H1 (cell line): Measurements from ENCODE around the gene FOXL1. TPM values are rescaled to one million over a fixed set of nuclear protein-coding genes. Genes with fewer than 3 reads are reported as not detected.

Source experiments
- CTCF ChIA-PET: fragments of 300-600 bp; sonication (Branson Sonifier 250); formaldehyde crosslinking; loops from one replicate; lab custom pipeline; 2021; ENCODE audit not compliant: partially characterized antibody; lab: Charles Lee
- POLR2A ChIA-PET: fragments of 300-600 bp; sonication (Branson Sonifier 250); formaldehyde crosslinking; loops from one replicate; lab custom pipeline; 2021; ENCODE audit warnings: inconsistent platforms; ENCODE audit not compliant: partially characterized antibody; lab: Charles Lee
- DNase-seq, 2 experiments: peaks; one replicate each; pipeline versions ENCODE4 v3.0.0 to v3.0.0-alpha.2; 2010 to 2022; ENCODE audit warnings: low spot score in 2 of 2, low read depth in 1 of 2, mixed read lengths in 1 of 2
- FAIRE-seq: peaks from 2 replicates; lab custom pipeline; 2011; peaks lifted over from hg19 to GRCh38; lab: Jason Lieb, UNC
- H2AFZ ChIP-seq: 2 replicates; pipeline ENCODE4 v1.8.1; 2012; ENCODE audit warnings: low read length, inconsistent platforms
- H2AK5ac ChIP-seq: 2 replicates; pipeline ENCODE4 v1.6.1; 2013; ENCODE audit warnings: low read depth, low read length
- H2BK120ac ChIP-seq: replicated peaks from 2 replicates; pipeline ENCODE3; 2013; ENCODE audit warnings: low read depth, low read length, inconsistent platforms
- H2BK12ac ChIP-seq: 2 replicates; pipeline ENCODE4 v1.6.1; 2013; ENCODE audit warnings: low read depth, low read length
- H2BK15ac ChIP-seq: 2 replicates; pipeline ENCODE4 v1.6.1; 2013; ENCODE audit warnings: low read length
- H2BK20ac ChIP-seq: 2 replicates; pipeline ENCODE4 v1.6.1; 2013; ENCODE audit warnings: low read length
- H2BK5ac ChIP-seq: 2 replicates; pipeline ENCODE4 v1.6.1; 2013; ENCODE audit warnings: low read depth, low read length
- H3K14ac ChIP-seq: 2 replicates; pipeline ENCODE4 v1.6.1; 2013; ENCODE audit warnings: inconsistent platforms; ENCODE audit not compliant: insufficient read length
- H3K18ac ChIP-seq: 2 replicates; pipeline ENCODE4 v1.6.1; 2013; ENCODE audit warnings: low read length; ENCODE audit errors: extremely low read depth
- H3K23ac ChIP-seq: 2 replicates; pipeline ENCODE4 v1.6.1; 2013; ENCODE audit warnings: inconsistent platforms; ENCODE audit not compliant: insufficient read length
- H3K23me2 ChIP-seq: 2 replicates; pipeline ENCODE4 v1.6.1; 2013; ENCODE audit warnings: low read depth, low read length
- H3K27ac ChIP-seq: 2 replicates; pipeline ENCODE4 v1.6.1; 2011; ENCODE audit warnings: low read depth, low read length, inconsistent platforms
- H3K27me3 ChIP-seq, 4 experiments: replicated peaks in 1 of 4; 1 replicate in 1 of 4; 2 replicates in 3 of 4; pipeline versions ENCODE4 v1.6.1 to v1.8.1; 2011 to 2013; ENCODE audit warnings: low read length in 3 of 4, mild to moderate bottlenecking in 3 of 4, inconsistent platforms in 2 of 4, mixed read lengths in 2 of 4, moderate library complexity in 1 of 4; ENCODE audit not compliant: control insufficient read depth in 3 of 4, insufficient read depth in 3 of 4; ENCODE audit errors: extremely low read depth in 1 of 4
- H3K36me3 ChIP-seq, 4 experiments: 2 replicates each; pipeline versions ENCODE4 v1.6.1 to v1.8.1; 2011 to 2013; ENCODE audit warnings: mild to moderate bottlenecking in 4 of 4, low read length in 3 of 4, moderate library complexity in 2 of 4, control low read depth in 1 of 4, inconsistent platforms in 1 of 4; ENCODE audit not compliant: insufficient read depth in 4 of 4, control insufficient read depth in 2 of 4
- H3K4ac ChIP-seq: replicated peaks from 2 replicates; pipeline ENCODE3; 2013; ENCODE audit warnings: low read length, low read depth, mixed read lengths, inconsistent platforms; ENCODE audit not compliant: insufficient read length
- H3K4me1 ChIP-seq, 4 experiments: replicated peaks in 1 of 4; 1 replicate in 1 of 4; 2 replicates in 3 of 4; pipeline versions ENCODE4 v1.6.1 to v1.8.1; 2011 to 2013; ENCODE audit warnings: low read length in 3 of 4, inconsistent platforms in 2 of 4, mixed read lengths in 1 of 4; ENCODE audit not compliant: insufficient read depth in 4 of 4, control insufficient read depth in 3 of 4
- H3K4me2 ChIP-seq, 2 experiments: 2 replicates each; pipeline versions ENCODE4 v1.6.1 to v1.8.1; 2011 to 2013; ENCODE audit warnings: low read depth in 2 of 2, low read length in 2 of 2, control low read depth in 1 of 2, inconsistent platforms in 1 of 2, mild to moderate bottlenecking in 1 of 2; ENCODE audit not compliant: insufficient read depth in 1 of 2
- H3K4me3 ChIP-seq, 4 experiments: fragments of 200-600, 300-600 bp in 1 of 4; sonication (generic), shearing (Covaris generic), sonication (Bioruptor Twin) in 1 of 4; 2 replicates each; pipeline versions ENCODE4 v1.5.1 to v1.8.1; 2011 to 2016; ENCODE audit warnings: low read length in 4 of 4, low read depth in 3 of 4, control low read depth in 2 of 4, inconsistent platforms in 2 of 4, mild to moderate bottlenecking in 2 of 4, mixed read lengths in 1 of 4, moderate library complexity in 1 of 4; ENCODE audit not compliant: insufficient read depth in 2 of 4; ENCODE audit errors: extremely low read depth in 1 of 4
- H3K56ac ChIP-seq: replicated peaks from 2 replicates; pipeline ENCODE3; 2013; ENCODE audit warnings: low read depth, mild to moderate bottlenecking, mixed read lengths, low read length, inconsistent platforms; ENCODE audit not compliant: insufficient read length
- H3K79me1 ChIP-seq: 2 replicates; pipeline ENCODE4 v1.6.1; 2013; ENCODE audit warnings: low read depth, low read length, control low read depth
- H3K79me2 ChIP-seq, 2 experiments: 2 replicates each; pipeline versions ENCODE4 v1.6.1 to v1.8.1; 2012 to 2013; ENCODE audit warnings: low read length in 2 of 2, mild to moderate bottlenecking in 2 of 2, inconsistent platforms in 1 of 2; ENCODE audit not compliant: insufficient read depth in 2 of 2, control insufficient read depth in 1 of 2
- H3K9ac ChIP-seq, 4 experiments: replicated peaks in 1 of 4; 1 replicate in 1 of 4; 2 replicates in 3 of 4; pipeline versions ENCODE4 v1.6.1 to v1.8.1; 2011 to 2013; ENCODE audit warnings: low read depth in 3 of 4, low read length in 3 of 4, control low read depth in 2 of 4, mild to moderate bottlenecking in 2 of 4, moderate library complexity in 2 of 4, inconsistent platforms in 1 of 4; ENCODE audit errors: extremely low read depth in 1 of 4
- H3K9me3 ChIP-seq, 2 experiments: 2 replicates each; pipeline versions ENCODE4 v1.6.1 to v1.8.1; 2012 to 2013; ENCODE audit warnings: mild to moderate bottlenecking in 2 of 2, moderate library complexity in 2 of 2, control low read depth in 1 of 2, inconsistent platforms in 1 of 2, low read depth in 1 of 2, low read length in 1 of 2, mixed read lengths in 1 of 2; ENCODE audit not compliant: insufficient read depth in 2 of 2
- H4K20me1 ChIP-seq, 2 experiments: replicated peaks in 1 of 2; 2 replicates each; pipeline versions ENCODE3 to v1.8.1; 2011 to 2013; ENCODE audit warnings: inconsistent platforms in 2 of 2, low read length in 2 of 2, mild to moderate bottlenecking in 1 of 2; ENCODE audit not compliant: insufficient read depth in 2 of 2, control insufficient read depth in 1 of 2
- H4K5ac ChIP-seq: 2 replicates; pipeline ENCODE4 v1.6.1; 2013; ENCODE audit warnings: low read length, low read depth, mixed read lengths, inconsistent platforms; ENCODE audit not compliant: insufficient read length
- H4K8ac ChIP-seq: 2 replicates; pipeline ENCODE4 v1.8.0; 2013; ENCODE audit warnings: mild to moderate bottlenecking, moderate library complexity, low read length, inconsistent platforms; ENCODE audit not compliant: insufficient read depth; ENCODE audit errors: extremely low read depth
- H4K91ac ChIP-seq: replicated peaks from 2 replicates; pipeline ENCODE3; 2013; ENCODE audit warnings: low read length, mixed read lengths, inconsistent platforms; ENCODE audit not compliant: insufficient read length
- CREB1 ChIP-seq: IDR thresholded peaks from 2 replicates; pipeline ENCODE4 v1.6.1; 2012; ENCODE audit warnings: inconsistent platforms
- FOSL1 ChIP-seq: IDR thresholded peaks from 2 replicates; pipeline ENCODE4 v1.6.1; 2011; ENCODE audit warnings: mild to moderate bottlenecking, low read depth, low read length, moderate library complexity; ENCODE audit not compliant: insufficient read depth
- KDM4A ChIP-seq: IDR thresholded peaks from one replicate; pipeline ENCODE4 v1.7.1; 2012; ENCODE audit warnings: low read depth, mild to moderate bottlenecking, moderate library complexity, low read length, inconsistent platforms; ENCODE audit not compliant: severe bottlenecking
- SP1 ChIP-seq: IDR thresholded peaks from 2 replicates; pipeline ENCODE4 v1.6.1; 2011; ENCODE audit warnings: low read depth, low read length
- TEAD4 ChIP-seq: IDR thresholded peaks from 2 replicates; pipeline ENCODE4 v1.6.1; 2012; ENCODE audit warnings: low read depth, low read length, inconsistent platforms, mixed read lengths
- WGBS, 2 experiments: shearing (Covaris generic) in 1 of 2; methylation state at CpG; one replicate each; pipeline versions ENCODE4 v1.1.6 to v1.1.7; 2013 to 2015; ENCODE audit warnings: low lambda C conversion rate in 2 of 2, mixed read lengths in 2 of 2, inconsistent platforms in 1 of 2, low coverage in 1 of 2, missing lambda C conversion rate in 1 of 2; ENCODE audit not compliant: insufficient replicate concordance in 2 of 2, insufficient coverage in 1 of 2, insufficient read length in 1 of 2; ENCODE audit errors: extremely low coverage in 1 of 2, missing lambda C conversion rate in 1 of 2; 5-methylcytosine and 5-hydroxymethylcytosine counted together
- polyA plus RNA-seq, 7 experiments: library from polyadenylated mRNA; depleted of rRNA in 3 of 7; stranded (reverse) in 5 of 7; unstranded in 2 of 7; fragments of >200 nt in 5 of 7; fragments of 200-250 nt in 2 of 7; gene quantifications; 1 replicate in 5 of 7; 2 replicates in 1 of 7; 4 replicates in 1 of 7; pipeline versions ENCODE4 v1.2.1 to v1.2.3, GENCODE V29; 2011 to 2013; ENCODE audit warnings: missing spikeins in 2 of 7, mixed read lengths in 2 of 7
- total RNA-seq: library from RNA; stranded (reverse); fragmentation: NEBNext Ultra II Directional; extraction: Animal tissue kit (Norgen Biotek cat#: 25700); gene quantifications from 2 replicates; pipeline ENCODE4 v1.2.1, GENCODE V29; 2021

Gene FOXL1
- total and polyA plus RNA-seq, 2 of the 8 experiments (the other 6 are each of a cell fraction or from before 2014, with no cell fraction given): 0.03 TPM; not detected in 1

DNA sequence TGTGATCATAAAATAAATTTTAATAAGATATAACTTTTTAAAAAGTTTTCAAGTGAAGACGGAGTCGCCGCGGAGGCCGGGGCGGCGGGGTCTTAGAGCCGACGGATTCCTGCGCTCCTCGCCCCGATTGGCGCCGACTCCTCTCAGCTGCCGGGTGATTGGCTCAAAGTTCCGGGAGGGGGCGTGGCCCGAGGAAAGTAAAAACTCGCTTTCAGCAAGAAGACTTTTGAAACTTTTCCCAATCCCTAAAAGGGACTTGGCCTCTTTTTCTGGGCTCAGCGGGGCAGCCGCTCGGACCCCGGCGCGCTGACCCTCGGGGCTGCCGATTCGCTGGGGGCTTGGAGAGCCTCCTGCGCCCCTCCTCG lies 11.8 kb upstream of the FOXL1 start, which contains the start of gene FOXC2:
Gene FOXC2 (plus strand): TSS at position 229 of the 365 bp plus-strand sequence. CDS start 507 bp downstream, outside the sequence.
- Histone ChIP-seq H3K79me1 (no peaks in the 10 kb centered on the region), H4K5ac (no peak within 1 kb of the TSS), H3K79me2 (no peaks in the 10 kb centered on the region), H3K9ac (no peak within 1 kb of the TSS), H2AK5ac (no peak within 1 kb of the TSS), H2BK12ac (no peak within 1 kb of the TSS; the same call in 1 of the 2 replicates), H2BK20ac (no peak within 1 kb of the TSS), H3K56ac (no peak within 1 kb of the TSS), H3K4me1 (peaks cover 9 to 27% (median 12%) of the 10 kb centered on the region in 4 experiments), H3K4me3 (peak within 1 kb of the TSS; percentile 24 to 60 (median 33)), H4K8ac (no peak within 1 kb of the TSS), H3K36me3 (peaks cover 0 to 10% (median 0%) of the 10 kb centered on the region in 4 experiments; a peak in 1 of 8 replicates), H3K18ac (peak within 1 kb of the TSS; percentile 7; the same call in 1 of the 2 replicates), H4K20me1 (peaks cover 8 to 17% of the 10 kb centered on the region in 2 experiments), H3K23ac (no peak within 1 kb of the TSS)
- CTCF ChIA-PET: interaction anchor here (1.4 kb wide), 1 partner anchor 493 kb away, joined by 3 read pairs; no protein-coding TSS in a partner anchor
- peak; percentile 94 for TF ChIP-seq FOSL1
- peak; percentile 39 for TF ChIP-seq KDM4A
- TF ChIP-seq SP1: peak; percentile 78
- no peak for TF ChIP-seq CREB1
- TF ChIP-seq TEAD4: peak; percentile 29; the same call in 1 of the 2 replicates
- TF ChIP-seq, all 59 proteins: peak for 4
- Histone ChIP-seq H2AFZ (no peak within 1 kb of the TSS), H2BK5ac (no peak within 1 kb of the TSS), H3K4me2 (peak within 1 kb of the TSS; percentile 56 to 67), H3K4ac (no peak within 1 kb of the TSS), H3K27ac (no peak within 1 kb of the TSS), H2BK120ac (no peak within 1 kb of the TSS), H3K27me3 (peaks cover 66 to 85% (median 76%) of the 10 kb centered on the region in 4 experiments), H3K23me2 (peaks cover 2% of the 10 kb centered on the region; the same call in 1 of the 2 replicates), H3K9me3 (no peaks in the 10 kb centered on the region; a peak in 1 of 4 replicates), H4K91ac (no peak within 1 kb of the TSS), H2BK15ac (no peak within 1 kb of the TSS), H3K14ac (no peak within 1 kb of the TSS)
- POLR2A ChIA-PET: no interaction called here
- FAIRE-seq: no peak
- 1% methylated on average over 24 of the region's 30 CpGs; no CpG with 5 or more reads in 1 of the 2 experiments for WGBS, 2 experiments
- peak in 1 of 2 experiments; percentile 96 for DNase-seq
